ENCODE data around the gene CNOT6.
A peak's percentile ranks its signal among the peaks of the same experiment; 100 is the strongest.

CNOT6 gene

GRCh38 chr5:180563994-180564393, 69.8 kb downstream of the CNOT6 start:
- DNase-seq (ENCODE audit: low read depth) = peak; percentile 10
- no peak for TF ChIP-seq CTCF (IDR thresholded peaks at IDR 0.05; ENCODE audit: insufficient read depth, low read depth, low read length, missing control alignments)
- no peak overlapping the region for H3K4me3 ChIP-seq (ENCODE audit: low read depth, low read length)

DNA sequence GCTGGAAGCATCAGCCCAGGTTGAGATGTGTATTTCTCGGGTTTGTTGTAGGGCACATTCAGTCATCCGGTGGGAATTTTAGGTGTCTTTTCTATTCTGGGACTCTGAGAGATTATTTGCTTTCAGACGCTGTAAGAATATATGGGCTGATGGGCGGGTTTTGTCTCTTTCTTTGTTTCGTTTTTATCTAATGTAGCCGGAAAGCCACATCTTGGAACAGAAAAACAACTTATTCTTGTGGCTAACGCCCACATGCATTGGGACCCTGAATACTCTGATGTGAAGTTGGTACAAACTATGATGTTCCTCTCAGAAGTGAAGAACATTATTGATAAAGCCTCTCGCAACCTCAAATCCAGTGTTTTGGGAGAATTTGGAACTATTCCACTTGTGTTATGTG, 74.7 kb downstream of the CNOT6 start:
- no peak for DNase-seq (ENCODE audit: low read depth)
- TF ChIP-seq CTCF (IDR thresholded peaks at IDR 0.05; ENCODE audit: insufficient read depth, low read depth, low read length, missing control alignments) = no peak

DNA sequence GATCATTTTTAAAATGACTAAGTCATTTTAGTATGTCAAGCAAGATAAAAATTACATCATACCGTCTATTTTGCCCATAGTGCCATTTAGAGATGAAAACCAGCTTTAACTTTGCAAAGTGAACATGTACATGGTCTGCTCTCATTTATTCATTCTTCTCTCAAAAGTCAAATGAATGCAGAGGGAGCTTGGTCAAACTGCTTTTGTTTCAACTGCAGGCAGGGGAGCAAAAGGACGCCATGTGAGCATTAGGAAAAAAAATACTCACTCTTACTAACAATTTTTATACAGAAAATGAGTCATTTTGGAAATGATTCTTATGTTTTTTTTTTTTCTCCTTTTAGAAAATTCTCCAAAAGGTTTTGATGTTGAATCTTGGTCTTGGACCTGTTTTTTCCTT, 81.4 kb downstream of the CNOT6 start:
- DNase-seq (ENCODE audit: low read depth) = no peak
- no peak overlapping the region for H3K4me3 ChIP-seq (ENCODE audit: low read depth, low read length)
- no peak for TF ChIP-seq CTCF (IDR thresholded peaks at IDR 0.05; ENCODE audit: insufficient read depth, low read depth, low read length, missing control alignments)

More for the DNA sequence above, 74.7 kb downstream of the CNOT6 start:
- no peak overlapping the region for H3K4me3 ChIP-seq (ENCODE audit: low read depth, low read length)

GRCh38 chr5:180580681-180581080, 86.5 kb downstream of the CNOT6 start:
- no peak for DNase-seq (ENCODE audit: low read depth)
- H3K4me3 ChIP-seq (ENCODE audit: low read depth, low read length) = no peak overlapping the region
- TF ChIP-seq CTCF (IDR thresholded peaks at IDR 0.05; ENCODE audit: insufficient read depth, low read depth, low read length, missing control alignments) = no peak

- no peak overlapping the region for H3K4me3 ChIP-seq (ENCODE audit: low read depth, low read length)
- no peak for TF ChIP-seq CTCF (IDR thresholded peaks at IDR 0.05; ENCODE audit: insufficient read depth, low read depth, low read length, missing control alignments)
- no peak for DNase-seq (ENCODE audit: low read depth)
Measured at GRCh38 chr5:180583738-180584137, 89.6 kb downstream of the CNOT6 start.

DNA sequence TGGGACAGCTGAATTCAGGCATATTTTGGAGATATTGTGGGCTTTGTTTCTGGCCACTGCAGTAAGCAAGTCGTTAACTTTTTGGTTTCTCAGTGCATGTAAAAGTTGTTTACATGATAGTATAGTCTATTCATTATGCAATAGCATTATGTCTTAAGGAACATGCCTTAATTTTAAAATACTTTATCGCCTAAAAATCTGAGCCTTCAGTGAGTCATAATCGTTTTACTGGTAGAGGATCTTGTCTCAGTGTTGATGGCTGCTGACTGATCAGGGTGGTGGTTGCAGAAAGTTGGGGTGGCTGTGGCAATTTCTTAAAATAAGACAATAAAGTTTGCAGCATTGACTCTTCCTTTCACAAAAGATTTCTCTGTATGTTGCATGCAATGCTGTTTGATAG, 92.0 kb downstream of the CNOT6 start:
- no peak for DNase-seq (ENCODE audit: low read depth)
- no peak overlapping the region for H3K4me3 ChIP-seq (ENCODE audit: low read depth, low read length)
- TF ChIP-seq CTCF (IDR thresholded peaks at IDR 0.05; ENCODE audit: insufficient read depth, low read depth, low read length, missing control alignments) = no peak

DNA sequence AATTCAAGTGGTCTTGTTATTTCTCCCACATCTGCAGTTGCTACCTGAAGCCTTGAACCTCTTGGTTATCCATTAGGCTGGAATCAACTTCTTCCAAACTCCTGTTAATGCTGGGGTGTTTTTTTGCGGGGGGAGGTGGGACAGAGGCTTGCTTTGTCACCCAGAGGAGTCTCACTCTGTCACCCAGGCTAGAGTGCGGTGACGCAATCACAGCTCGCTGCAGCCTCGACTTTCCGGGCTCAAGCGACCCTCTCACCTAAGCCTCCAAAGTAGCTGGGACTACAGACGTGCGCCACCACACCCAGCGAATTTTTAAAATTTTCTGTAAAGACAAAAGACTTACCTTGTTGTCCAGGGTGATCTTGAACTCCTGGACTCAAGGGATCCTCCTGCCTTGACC, 92.7 kb downstream of the CNOT6 start:
- no peak overlapping the region for H3K4me3 ChIP-seq (ENCODE audit: low read depth, low read length)
- DNase-seq (ENCODE audit: low read depth) = no peak
- TF ChIP-seq CTCF (IDR thresholded peaks at IDR 0.05; ENCODE audit: insufficient read depth, low read depth, low read length, missing control alignments) = no peak

Measured in GM12865 (cell line).